ENCODE measurements around the gene MYH8.

MYH8 gene

GRCh38 chr17:10344816-10345215 lies 76.9 kb downstream of the MYH8 start:
- no peaks in the 10 kb centered on the region for H3K36me3 ChIP-seq (ENCODE audit: control insufficient read depth in 2 of 2, insufficient read depth in 2 of 2, low read length in 2 of 2)
- no peak overlapping the region for H3K4me3 ChIP-seq (ENCODE audit: low read length in 2 of 2)
- no peaks in the 10 kb centered on the region for H3K4me1 ChIP-seq (ENCODE audit: control insufficient read depth, insufficient read depth, low read length)
- H3K9ac ChIP-seq (ENCODE audit: low read length in 2 of 2): no peak overlapping the region
- no peak overlapping the region for H3K27ac ChIP-seq (ENCODE audit: low read length)
- no peaks in the 10 kb centered on the region for H3K27me3 ChIP-seq (ENCODE audit: control insufficient read depth in 1 of 2, insufficient read depth in 2 of 2, low read length in 2 of 2)
- no peaks in the 10 kb centered on the region for H3K9me3 ChIP-seq (ENCODE audit: control insufficient read depth in 2 of 2, low read length in 2 of 2)
